K562 (cell line): Measurements from ENCODE around the gene FSTL4. TPM values are rescaled to one million over a fixed set of nuclear protein-coding genes. Genes with fewer than 3 reads are reported as not detected.

Experiments used
- ATAC-seq: fragments of 200-7000 bp; cut with Tn5 transposase; 3 replicates; pipeline ENCODE4 v1.9.1; 2020; ENCODE audit warnings: moderate library complexity
- BruUV-seq: library from RNA; stranded (reverse); fragments of 400-500 nt; replicated peaks from 2 replicates; lab custom pipeline; 2021; lab: Mats Ljungman, UMichigan
- CTCF ChIA-PET: fragments of 300-600 bp; formaldehyde crosslinking; extraction: SDS; loops from one replicate; lab custom pipeline; 2021; ENCODE audit warnings: low intra/inter-chr PET ratio; lab: Yijun Ruan, JAX
- POLR2A ChIA-PET: fragments of 300-600, 350-650 bp; sonication (Branson Sonifier 250); formaldehyde crosslinking; extraction: SDS; loops from one replicate; lab custom pipeline; 2021; ENCODE audit warnings: antibody characterized with exemption, inconsistent platforms; lab: Yijun Ruan, JAX
- DNase-seq, 4 experiments: peaks; one replicate each; pipeline versions ENCODE4 v3.0.0 to v3.0.0-alpha.2; 2011 to 2018; ENCODE audit warnings: low spot score in 3 of 4, mixed read lengths in 3 of 4; ENCODE audit errors: extremely low read depth in 1 of 4
- FAIRE-seq: peaks from 2 replicates; lab custom pipeline; 2011; peaks lifted over from hg19 to GRCh38; lab: Jason Lieb, UNC
- H2AFZ ChIP-seq: 2 replicates; pipeline ENCODE4 v1.6.0; 2011; ENCODE audit warnings: low read depth, low read length, control low read depth, inconsistent platforms
- H3K27ac ChIP-seq: fragments of 200-600 bp; 3 replicates; pipeline ENCODE4 v1.8.0; 2011; ENCODE audit warnings: low read depth, mild to moderate bottlenecking, control low read depth, inconsistent platforms, low read length, moderate library complexity, mixed read lengths; ENCODE audit errors: extremely low read depth
- H3K27me3 ChIP-seq, 2 experiments: fragments of 300-600 bp in 1 of 2; 2 replicates in 1 of 2; 3 replicates in 1 of 2; pipeline versions ENCODE4 v1.6.0 to v1.8.0; 2011; ENCODE audit warnings: inconsistent platforms in 2 of 2, low read length in 2 of 2, mild to moderate bottlenecking in 1 of 2, mixed read lengths in 1 of 2, moderate library complexity in 1 of 2; ENCODE audit not compliant: control insufficient read depth in 2 of 2, insufficient read depth in 2 of 2
- H3K36me3 ChIP-seq: fragments of 300-600 bp; 3 replicates; pipeline ENCODE4 v1.8.0; 2011; ENCODE audit warnings: mild to moderate bottlenecking, low read length, inconsistent platforms; ENCODE audit not compliant: control insufficient read depth, insufficient read depth
- H3K4me1 ChIP-seq, 2 experiments: fragments of 200-600 bp in 1 of 2; replicated peaks in 1 of 2; 2 replicates in 1 of 2; 3 replicates in 1 of 2; pipeline versions ENCODE4 v1.5.1 to v1.8.0; 2011; ENCODE audit warnings: inconsistent platforms in 2 of 2, low read length in 2 of 2, mild to moderate bottlenecking in 1 of 2, mixed read lengths in 1 of 2, moderate library complexity in 1 of 2; ENCODE audit not compliant: control insufficient read depth in 2 of 2, insufficient read depth in 2 of 2
- H3K4me2 ChIP-seq: 2 replicates; pipeline ENCODE4 v1.6.1; 2011; ENCODE audit warnings: low read length, control low read depth, inconsistent platforms, mixed read lengths; ENCODE audit not compliant: insufficient read depth
- H3K4me3 ChIP-seq: fragments of 200-600 bp; sonication (generic), shearing (Covaris generic); 2 replicates; pipeline ENCODE4 v1.5.1; 2016; ENCODE audit warnings: control low read depth, inconsistent platforms
- H3K79me2 ChIP-seq: fragments of 200-600 bp; 3 replicates; pipeline ENCODE4 v1.8.0; 2011; ENCODE audit warnings: low read length, inconsistent platforms; ENCODE audit not compliant: control insufficient read depth, insufficient read depth
- H3K9ac ChIP-seq, 2 experiments: 2 replicates each; pipeline versions ENCODE4 v1.6.0 to v1.6.1; 2011; ENCODE audit warnings: low read depth in 2 of 2, low read length in 2 of 2, control low read depth in 1 of 2, inconsistent platforms in 1 of 2, mild to moderate bottlenecking in 1 of 2, mixed read lengths in 1 of 2; ENCODE audit not compliant: insufficient read depth in 1 of 2
- H3K9me1 ChIP-seq: one replicate; pipeline ENCODE4 v1.6.0; 2011; ENCODE audit warnings: inconsistent platforms, mild to moderate bottlenecking, low read length, moderate library complexity; ENCODE audit not compliant: control insufficient read depth, insufficient read depth
- H3K9me3 ChIP-seq: replicated peaks from 2 replicates; pipeline ENCODE4 v1.5.1; 2011; ENCODE audit warnings: low read depth, low read length, inconsistent platforms; ENCODE audit not compliant: control insufficient read depth, insufficient read depth
- H4K20me1 ChIP-seq: replicated peaks from 2 replicates; pipeline ENCODE4 v1.6.1; 2011; ENCODE audit warnings: low read length, inconsistent platforms, mixed read lengths; ENCODE audit not compliant: control insufficient read depth, insufficient read depth
- CEBPG ChIP-seq, 3 experiments: fragments of 200-800 bp in 1 of 3; sonication (Bioruptor generic) in 1 of 3; sonication (generic) in 1 of 3; formaldehyde crosslinking in 1 of 3; IDR thresholded peaks in 2 of 3; conservative IDR thresholded peaks in 1 of 3; 2 replicates each; pipeline versions ENCODE4 v1.6.1 to v1.8.0; 2016 to 2022; ENCODE audit warnings: missing compliant biosample characterization in 2 of 3, missing genetic modification characterization in 2 of 3, mild to moderate bottlenecking in 1 of 3, missing genetic modification reagents in 1 of 3
- ERF ChIP-seq: fragments of 450-650 bp; formaldehyde crosslinking; IDR thresholded peaks from 2 replicates; pipeline ENCODE4 v1.4.0; 2020; ENCODE audit warnings: mild to moderate bottlenecking, mixed read lengths
- HIVEP1 ChIP-seq: fragments of 250-450 bp; sonication (Bioruptor Pico); IDR thresholded peaks from 2 replicates; pipeline ENCODE4 v1.4.0; 2020; ENCODE audit warnings: mild to moderate bottlenecking
- HMGN3 ChIP-seq: IDR thresholded peaks from 2 replicates; pipeline ENCODE4 v1.6.1; 2011; ENCODE audit warnings: borderline replicate concordance, low read depth, mild to moderate bottlenecking, mixed read lengths, low read length; ENCODE audit not compliant: insufficient read length; ENCODE audit errors: extremely low read depth
- HNRNPH1 ChIP-seq: fragments of 200-400 bp; formaldehyde crosslinking; optimal IDR thresholded peaks from 2 replicates; pipeline ENCODE3; 2017; ENCODE audit warnings: low read depth, mild to moderate bottlenecking, low read length, moderate library complexity
- PHB ChIP-seq: fragments of 250-450 bp; sonication (Bioruptor Pico); IDR thresholded peaks from 2 replicates; pipeline ENCODE4 v1.5.0; 2021
- PKNOX1 ChIP-seq: fragments of 450-650 bp; IDR thresholded peaks from 2 replicates; pipeline ENCODE4 v1.6.1; 2016
- POLR2H ChIP-seq: IDR thresholded peaks from 2 replicates; pipeline ENCODE4 v1.6.1; 2016; ENCODE audit warnings: missing genetic modification characterization, low read depth, mild to moderate bottlenecking, control low read depth, missing compliant biosample characterization, moderate library complexity
- RBFOX2 ChIP-seq: fragments of 200-400 bp; formaldehyde crosslinking; IDR thresholded peaks from 2 replicates; pipeline ENCODE4 v1.6.1; 2017; ENCODE audit warnings: low read depth, mild to moderate bottlenecking, low read length, moderate library complexity
- TEAD2 ChIP-seq: fragments of 450-650 bp; IDR thresholded peaks from 2 replicates; pipeline ENCODE4 v1.6.1; 2016; ENCODE audit warnings: missing genetic modification characterization, control low read depth, missing compliant biosample characterization
- XRCC3 ChIP-seq: fragments of 450-650 bp; IDR thresholded peaks from 2 replicates; pipeline ENCODE4 v1.6.1; 2017; ENCODE audit warnings: mild to moderate bottlenecking, moderate library complexity
- ZEB2 ChIP-seq: fragments of 450-650 bp; IDR thresholded peaks from 2 replicates; pipeline ENCODE4 v1.6.1; 2016
- ZNF143 ChIP-seq: sonication (generic); formaldehyde crosslinking; IDR thresholded peaks from 2 replicates; pipeline ENCODE4 v1.9.0; 2022; ENCODE audit warnings: mild to moderate bottlenecking, missing genetic modification reagents
- ZNF347 ChIP-seq: fragments of 450-650 bp; formaldehyde crosslinking; IDR thresholded peaks from 2 replicates; pipeline ENCODE4 v1.4.0; 2020; ENCODE audit warnings: low read depth, mild to moderate bottlenecking, moderate library complexity
- WGBS: fragments of 100-300 bp; shearing (Covaris generic); methylation state at CpG from one replicate; pipeline ENCODE4 v1.1.6; 2016; ENCODE audit warnings: low coverage, mixed read lengths; ENCODE audit not compliant: insufficient coverage; ENCODE audit errors: missing lambda C conversion rate; 5-methylcytosine and 5-hydroxymethylcytosine counted together
- in situ Hi-C: fragments of 300-500 bp; cut with MboI; formaldehyde crosslinking; loops from 4 replicates; pipeline ENCODE4 v1.15.0; 2018; ENCODE audit warnings: inconsistent platforms, mixed read lengths
- intact Hi-C: fragments of 100-400 bp; cut with micrococcal nuclease; formaldehyde crosslinking; loops from 2 replicates; pipeline ENCODE4 v1.14.2; 2022
- polyA plus RNA-seq, 8 experiments: library from polyadenylated mRNA; depleted of rRNA in 4 of 8; stranded (reverse) in 5 of 8; unstranded in 3 of 8; fragments of >200 nt; fragmentation: Nextera tagmentation in 2 of 8; fragmentation: Illumina TruSeq in 1 of 8; extraction: Ambion mirVana in 2 of 8; extraction: Trizol in 1 of 8; gene quantifications; 2 replicates each; pipeline versions ENCODE4 v1.2.1 to v1.2.3, GENCODE V29; 2011 to 2014; ENCODE audit warnings: inconsistent platforms in 1 of 8, missing spikeins in 1 of 8
- total RNA-seq, 7 experiments: library from RNA; depleted of rRNA in 6 of 7; stranded (reverse); fragments of >200 nt in 6 of 7; fragmentation: Illumina TruSeq in 2 of 7; extraction: Trizol in 2 of 7; gene quantifications; 2 replicates each; pipeline versions ENCODE4 v1.2.1 to v1.2.3, GENCODE V29; 2011 to 2021; ENCODE audit warnings: low replicate concordance in 1 of 7
- TF ChIP-seq, protein P1 (sequence below), 2 experiments: IDR thresholded peaks; 2 replicates each; pipeline ENCODE4 v1.6.1; 2012; ENCODE audit warnings: improper control_type of control experiment in 2 of 2, low read depth in 2 of 2, low read length in 2 of 2, borderline replicate concordance in 1 of 2

Gene FSTL4
- total and polyA plus RNA-seq, 9 of the 15 experiments (the other 6 are each of a cell fraction or from before 2014, with no cell fraction given), result 0.08 to 0.18 (median 0.10) TPM; not detected in 5

DNA sequence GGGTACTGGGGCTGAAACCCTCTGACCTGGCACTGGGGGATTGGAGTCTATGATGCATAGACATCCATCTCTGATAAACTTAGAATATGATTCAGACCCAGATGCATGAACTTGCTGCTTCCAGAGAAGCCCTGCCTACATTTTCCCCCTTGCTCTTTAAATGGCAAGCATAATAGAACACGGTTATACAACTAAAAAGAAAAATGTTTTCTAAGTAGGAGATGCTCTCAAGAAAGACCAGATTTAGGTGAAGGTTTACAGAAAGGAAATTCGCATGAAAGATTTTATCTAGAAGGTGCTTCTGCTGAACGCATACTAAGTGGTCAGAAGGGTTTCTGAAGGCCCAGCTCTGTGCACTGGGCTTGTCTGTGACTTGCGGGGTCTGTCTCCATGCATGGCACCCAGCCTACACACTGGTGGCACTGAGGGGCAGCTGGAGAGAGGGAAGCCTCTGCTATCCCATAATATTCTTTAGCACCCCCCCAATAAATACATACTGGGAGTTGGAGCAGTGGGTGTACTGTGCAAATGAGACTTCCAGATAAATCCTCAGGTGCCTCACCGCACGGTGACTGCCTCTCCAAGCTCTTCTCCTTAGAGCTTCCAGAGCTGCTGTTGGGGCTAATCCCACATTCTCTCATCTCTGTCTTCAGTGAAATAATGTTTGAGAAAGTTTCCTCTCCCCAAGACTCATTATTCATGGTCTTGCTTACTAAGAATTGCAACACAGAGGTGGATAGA lies 114.6 kb downstream of the FSTL4 start:
- ChIA-PET CTCF (no interaction called here), POLR2A (interaction anchor here (1.0 to 2.0 kb wide), 2 partner anchors 9 to 11 kb away, joined by 3 to 9 read pairs; no protein-coding TSS in a partner anchor)
- H2AFZ ChIP-seq, result no peak overlapping the region
- in situ Hi-C loops (no loop called here), intact Hi-C loops (no loop called here)
- ATAC-seq, result no peak
- no TSS peak for BruUV-seq
- H3K9ac ChIP-seq, result no peak overlapping the region
- no peak for FAIRE-seq
- WGBS, result 0% methylated on average over 6 of the region's 6 CpGs
- no peak for DNase-seq
- no peaks in the 10 kb centered on the region for H3K79me2 ChIP-seq
- no peak overlapping the region for H3K27ac ChIP-seq
- peaks cover 2% of the 10 kb centered on the region for H3K9me1 ChIP-seq
- no peaks in the 10 kb centered on the region for H3K9me3 ChIP-seq
- H3K4me2 ChIP-seq, result no peak overlapping the region
- no peaks in the 10 kb centered on the region for H4K20me1 ChIP-seq
- peaks cover 9 to 44% of the 10 kb centered on the region in 2 experiments; a peak in 4 of 5 replicates for H3K27me3 ChIP-seq
- H3K36me3 ChIP-seq, result no peaks in the 10 kb centered on the region
- H3K4me3 ChIP-seq, result no peak overlapping the region
- H3K4me1 ChIP-seq, result no peaks in the 10 kb centered on the region
- TF ChIP-seq XRCC3, result no peak
- TF ChIP-seq ZEB2, result no peak
- TF ChIP-seq TEAD2 (tag), result no peak
- TF ChIP-seq PKNOX1, result no peak
- no peak for TF ChIP-seq HIVEP1
- TF ChIP-seq POLR2H (tag), result no peak
- TF ChIP-seq, protein P1, sequence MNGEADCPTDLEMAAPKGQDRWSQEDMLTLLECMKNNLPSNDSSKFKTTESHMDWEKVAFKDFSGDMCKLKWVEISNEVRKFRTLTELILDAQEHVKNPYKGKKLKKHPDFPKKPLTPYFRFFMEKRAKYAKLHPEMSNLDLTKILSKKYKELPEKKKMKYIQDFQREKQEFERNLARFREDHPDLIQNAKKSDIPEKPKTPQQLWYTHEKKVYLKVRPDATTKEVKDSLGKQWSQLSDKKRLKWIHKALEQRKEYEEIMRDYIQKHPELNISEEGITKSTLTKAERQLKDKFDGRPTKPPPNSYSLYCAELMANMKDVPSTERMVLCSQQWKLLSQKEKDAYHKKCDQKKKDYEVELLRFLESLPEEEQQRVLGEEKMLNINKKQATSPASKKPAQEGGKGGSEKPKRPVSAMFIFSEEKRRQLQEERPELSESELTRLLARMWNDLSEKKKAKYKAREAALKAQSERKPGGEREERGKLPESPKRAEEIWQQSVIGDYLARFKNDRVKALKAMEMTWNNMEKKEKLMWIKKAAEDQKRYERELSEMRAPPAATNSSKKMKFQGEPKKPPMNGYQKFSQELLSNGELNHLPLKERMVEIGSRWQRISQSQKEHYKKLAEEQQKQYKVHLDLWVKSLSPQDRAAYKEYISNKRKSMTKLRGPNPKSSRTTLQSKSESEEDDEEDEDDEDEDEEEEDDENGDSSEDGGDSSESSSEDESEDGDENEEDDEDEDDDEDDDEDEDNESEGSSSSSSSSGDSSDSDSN (IDR thresholded peaks at IDR 0.05; ENCODE audit: borderline replicate concordance in 1 of 2, low read depth in 2 of 2, low read length in 2 of 2), result no peak
- no peak for TF ChIP-seq HNRNPH1
- TF ChIP-seq ERF, result no peak
- no peak for TF ChIP-seq HMGN3
- no peak for TF ChIP-seq CEBPG (CRISPR knock-in tag; IDR thresholded peaks at IDR 0.05)
- no peak for TF ChIP-seq CEBPG (tag; conservative IDR thresholded peaks at IDR 0.05 in 1 of 2, IDR thresholded peaks at IDR 0.05 in 1 of 2)
- no peak for TF ChIP-seq ZNF143 (CRISPR knock-in tag)
- no peak for TF ChIP-seq RBFOX2
- no peak for TF ChIP-seq PHB (CRISPR knock-in tag)
- no peak for TF ChIP-seq ZNF347 (CRISPR knock-in tag)
